Spleen (tissue), 7 donors: ENCODE results near the gene PDGFRA.

ENCODE experiments used
- CTCF ChIP-seq, 11 experiments: fragments of 200-600 bp in 7 of 11; fragments of 450-650 bp in 4 of 11; sonication (generic) in 4 of 11; IDR thresholded peaks in 8 of 11; conservative IDR thresholded peaks in 3 of 11; 1 replicate in 7 of 11; 2 replicates in 4 of 11; pipeline versions ENCODE4 v1.4.0 to v1.8.0; 2016 to 2021; ENCODE audit warnings: antibody characterized with exemption in 11 of 11, inconsistent platforms in 4 of 11, mild to moderate bottlenecking in 1 of 11
- POLR2A ChIP-seq, 3 donors: fragments of 450-650 bp; IDR thresholded peaks; one replicate each; pipeline ENCODE4 v1.5.1; 2017; ENCODE audit warnings: antibody characterized with exemption in 3 of 3, mild to moderate bottlenecking in 1 of 3
- donor health status: DM: no; HTN: no; CAD: no; lungs with moderate emphysema.
- donor health status: DM: no; HTN: no; CAD: no.
- donor health status: DM: no; HTN: no; CAD: no.

DNA sequence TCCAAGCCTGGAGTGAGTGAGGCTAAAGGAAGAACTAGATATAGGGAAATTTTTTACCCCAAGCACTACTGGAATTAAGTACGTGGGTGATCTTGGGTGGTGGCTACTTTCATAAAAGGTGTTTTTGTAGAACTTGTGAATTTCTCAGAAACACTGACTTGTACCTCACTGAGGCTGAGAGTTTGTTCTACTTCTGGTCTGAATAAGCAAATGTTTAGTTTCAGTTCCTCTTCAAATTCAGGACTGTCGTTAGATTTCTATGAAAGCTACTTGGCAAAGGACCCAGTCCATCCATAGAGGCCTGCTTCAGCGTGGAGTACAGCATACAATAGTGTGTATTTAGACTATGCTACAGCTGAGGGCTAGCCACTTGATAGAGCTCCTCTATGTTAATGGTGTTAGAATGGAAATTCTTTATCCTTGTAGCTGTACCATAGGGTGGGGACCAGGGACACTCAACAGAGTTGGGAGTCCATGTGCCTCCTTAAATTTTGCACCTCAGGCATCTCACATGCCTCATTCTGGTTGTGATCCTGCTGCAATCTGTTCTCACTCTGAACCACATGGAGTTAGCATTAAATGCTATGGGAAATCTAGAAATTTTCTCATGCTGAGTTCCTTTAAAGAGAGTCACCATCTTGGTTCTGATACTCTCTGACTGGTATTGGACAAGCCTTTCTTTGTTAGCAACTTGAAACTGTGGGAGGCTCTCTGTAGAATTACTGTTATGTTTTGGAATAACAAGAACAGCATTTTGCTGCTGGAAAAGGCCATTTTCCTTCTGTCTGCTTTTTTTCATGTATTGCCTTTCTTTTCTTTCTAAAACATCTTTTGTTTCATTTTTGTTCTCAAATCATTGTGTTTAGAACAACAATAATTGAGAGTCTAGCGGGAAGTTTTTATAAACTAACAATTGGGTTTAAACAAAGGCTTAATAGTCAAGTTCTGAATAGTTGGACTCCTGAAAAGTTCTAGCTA is 86.8 kb downstream of the PDGFRA start:
- TF ChIP-seq POLR2A (IDR thresholded peaks at IDR 0.05) = no peak
- no peak for TF ChIP-seq CTCF (IDR thresholded peaks at IDR 0.05 in 8 of 11, conservative IDR thresholded peaks at IDR 0.05 in 3 of 11)
